NCI-H187 (cell line): Measurements from ENCODE around the gene USF3.

ENCODE experiments used
- DNase-seq, 2 experiments: peaks; one replicate each; lab custom pipeline; 2025; lab: John Stamatoyannopoulos, UW

Gene USF3, protein sequence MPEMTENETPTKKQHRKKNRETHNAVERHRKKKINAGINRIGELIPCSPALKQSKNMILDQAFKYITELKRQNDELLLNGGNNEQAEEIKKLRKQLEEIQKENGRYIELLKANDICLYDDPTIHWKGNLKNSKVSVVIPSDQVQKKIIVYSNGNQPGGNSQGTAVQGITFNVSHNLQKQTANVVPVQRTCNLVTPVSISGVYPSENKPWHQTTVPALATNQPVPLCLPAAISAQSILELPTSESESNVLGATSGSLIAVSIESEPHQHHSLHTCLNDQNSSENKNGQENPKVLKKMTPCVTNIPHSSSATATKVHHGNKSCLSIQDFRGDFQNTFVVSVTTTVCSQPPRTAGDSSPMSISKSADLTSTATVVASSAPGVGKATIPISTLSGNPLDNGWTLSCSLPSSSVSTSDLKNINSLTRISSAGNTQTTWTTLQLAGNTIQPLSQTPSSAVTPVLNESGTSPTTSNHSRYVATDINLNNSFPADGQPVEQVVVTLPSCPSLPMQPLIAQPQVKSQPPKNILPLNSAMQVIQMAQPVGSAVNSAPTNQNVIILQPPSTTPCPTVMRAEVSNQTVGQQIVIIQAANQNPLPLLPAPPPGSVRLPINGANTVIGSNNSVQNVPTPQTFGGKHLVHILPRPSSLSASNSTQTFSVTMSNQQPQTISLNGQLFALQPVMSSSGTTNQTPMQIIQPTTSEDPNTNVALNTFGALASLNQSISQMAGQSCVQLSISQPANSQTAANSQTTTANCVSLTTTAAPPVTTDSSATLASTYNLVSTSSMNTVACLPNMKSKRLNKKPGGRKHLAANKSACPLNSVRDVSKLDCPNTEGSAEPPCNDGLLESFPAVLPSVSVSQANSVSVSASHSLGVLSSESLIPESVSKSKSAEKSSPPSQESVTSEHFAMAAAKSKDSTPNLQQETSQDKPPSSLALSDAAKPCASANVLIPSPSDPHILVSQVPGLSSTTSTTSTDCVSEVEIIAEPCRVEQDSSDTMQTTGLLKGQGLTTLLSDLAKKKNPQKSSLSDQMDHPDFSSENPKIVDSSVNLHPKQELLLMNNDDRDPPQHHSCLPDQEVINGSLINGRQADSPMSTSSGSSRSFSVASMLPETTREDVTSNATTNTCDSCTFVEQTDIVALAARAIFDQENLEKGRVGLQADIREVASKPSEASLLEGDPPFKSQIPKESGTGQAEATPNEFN (N-terminal part only)

GRCh38 chr3:113695786-113696645, at the start of gene USF3:
USF3 (minus strand) TSS chr3:113696642; CDS start chr3:113674878, 21,764 bp downstream.
- DNase-seq = peak; percentile 48 to 52

DNA sequence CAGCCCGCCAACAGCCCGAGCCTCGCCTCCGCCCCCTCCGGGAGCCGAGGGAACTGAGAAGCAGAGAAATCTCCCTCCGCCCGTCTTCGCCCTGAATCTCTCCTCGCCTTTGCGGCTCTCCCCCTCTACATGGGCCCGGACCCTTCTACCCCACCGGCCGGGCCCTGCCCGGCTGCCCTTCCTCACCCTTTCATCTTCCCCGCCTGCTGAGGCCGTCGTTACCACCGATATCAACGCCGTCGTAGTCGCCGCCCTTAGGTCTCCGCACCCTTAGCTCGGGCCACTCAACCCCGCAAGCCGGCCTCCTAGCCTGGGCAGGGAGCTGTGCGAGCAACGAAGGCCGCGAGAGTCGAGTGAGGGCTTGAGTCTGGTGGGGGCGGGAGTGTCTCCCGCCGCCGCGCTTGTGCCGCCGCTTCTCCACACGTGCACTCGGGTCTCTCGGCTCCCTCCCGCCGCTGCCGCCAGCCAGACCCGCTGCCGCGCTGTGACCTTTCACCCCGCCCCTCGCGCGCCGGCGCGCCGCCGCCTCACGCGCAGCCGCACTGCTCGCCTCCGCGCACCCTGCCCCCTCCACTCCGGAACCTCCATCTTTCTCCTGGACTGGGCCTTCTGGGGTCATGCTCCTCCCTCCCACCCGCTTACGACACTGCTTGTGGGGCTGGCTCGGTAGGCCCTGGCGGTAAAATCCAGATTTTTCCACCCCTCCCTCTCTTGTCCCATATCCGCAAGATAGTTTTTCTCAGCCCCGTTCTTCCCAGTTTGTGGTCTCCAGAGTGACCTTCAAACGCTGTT, 49.5 kb upstream of the USF3 start, which contains the start of gene NAA50:
Gene NAA50 (minus strand): TSS at position 494 of the 792 bp plus-strand sequence. CDS start 300 bp downstream, at position 194.
- peak; percentile 49 to 76 for DNase-seq

DNA sequence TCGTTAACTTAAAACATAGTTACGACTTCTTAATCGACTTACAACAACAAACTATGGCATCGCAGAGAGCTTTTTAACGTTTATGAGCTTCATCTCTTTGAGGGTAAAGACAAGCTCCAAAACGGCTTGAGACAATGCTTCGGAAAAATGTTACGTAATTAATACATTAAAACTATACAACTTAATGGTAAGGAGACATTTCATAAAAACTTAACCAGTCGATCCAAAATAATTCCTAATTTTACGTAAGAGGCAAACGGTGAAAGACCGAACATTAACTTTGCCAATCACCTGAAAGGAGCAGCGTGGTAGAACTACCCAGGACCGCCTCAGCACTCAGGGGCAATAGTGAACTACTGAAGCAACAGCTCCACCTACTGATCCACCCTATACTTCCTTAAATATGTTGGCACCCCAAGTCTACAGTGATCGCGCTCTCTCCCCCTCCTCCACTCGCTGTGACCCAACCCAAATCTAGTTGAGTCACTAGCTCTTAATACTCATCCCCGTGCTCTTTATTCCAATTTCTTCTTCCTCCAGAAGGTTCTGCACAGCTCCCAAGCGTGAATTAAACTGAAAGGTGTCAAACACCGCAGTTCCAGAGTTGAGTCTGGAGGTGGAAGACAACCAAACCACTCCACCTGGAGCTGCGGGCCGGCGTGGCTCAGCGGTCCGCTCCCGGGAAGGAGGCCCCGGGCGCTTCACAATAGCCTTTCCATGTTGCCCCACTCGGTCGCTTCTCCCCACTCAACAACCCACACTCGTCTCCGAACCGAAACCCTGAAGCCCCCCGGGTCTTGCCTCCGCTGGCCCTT, 48.7 kb upstream of the USF3 start:
- peak; percentile 18 to 45 for DNase-seq

DNA sequence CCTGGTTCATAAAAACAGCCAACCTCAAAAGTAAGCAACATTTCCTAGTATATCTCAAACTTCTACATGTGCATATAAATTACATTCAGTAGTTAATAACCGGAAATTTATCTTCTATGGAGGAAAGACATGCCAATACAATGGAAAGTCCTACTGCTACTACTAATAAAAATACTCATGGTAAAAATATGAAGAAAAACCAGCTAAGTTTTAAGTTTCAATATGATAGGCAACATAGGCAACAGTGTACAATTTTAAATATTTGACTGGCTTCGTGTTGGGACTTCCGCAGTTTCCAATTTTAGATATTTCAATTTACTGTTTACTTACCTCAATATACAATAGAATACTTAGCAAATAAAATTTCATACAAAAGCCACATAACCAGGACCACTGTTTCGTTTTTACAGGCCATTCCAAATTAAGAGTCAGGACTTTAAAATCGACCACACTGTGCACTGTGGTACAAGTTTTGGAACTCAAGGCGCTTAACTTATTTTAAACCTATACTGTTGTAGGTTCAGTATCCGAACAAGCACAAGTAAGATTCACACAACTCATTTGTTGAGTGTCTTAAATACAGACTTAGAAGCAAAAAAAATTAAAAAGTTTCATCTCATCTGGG, 46.7 kb upstream of the USF3 start:
- no peak for DNase-seq

GRCh38 chr3:113741620-113742019, 45.2 kb upstream of the USF3 start:
- DNase-seq = no peak

GRCh38 chr3:113741086-113741485, 44.6 kb upstream of the USF3 start:
- no peak for DNase-seq

DNA sequence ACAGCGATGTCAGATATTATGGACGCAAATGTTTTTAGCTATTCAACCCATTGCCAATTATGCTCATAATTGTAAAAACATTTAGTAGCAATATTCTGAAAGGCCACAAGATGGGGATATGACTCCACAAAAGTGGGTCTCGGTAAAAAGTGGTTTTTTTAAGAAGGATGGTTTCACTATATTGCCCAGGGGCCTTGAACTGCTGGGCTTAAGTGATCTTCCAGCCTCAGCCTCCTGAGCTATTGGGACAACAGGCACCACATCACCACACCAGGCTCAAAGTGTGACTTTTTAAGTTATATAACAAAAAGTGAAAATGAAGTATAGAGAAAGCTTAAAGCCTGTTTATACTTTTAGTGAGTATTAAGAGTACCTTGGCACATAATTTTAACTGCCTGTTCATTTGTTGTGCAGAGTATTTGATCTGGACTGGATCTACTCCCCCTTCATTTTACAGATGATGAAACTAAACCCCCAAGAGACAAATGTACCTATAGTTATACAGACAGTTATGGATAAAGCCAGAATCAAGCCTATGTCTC, 40.2 kb upstream of the USF3 start:
- DNase-seq = no peak

- no peak for DNase-seq
Measured at GRCh38 chr3:113731694-113732093, 35.3 kb upstream of the USF3 start.

DNA sequence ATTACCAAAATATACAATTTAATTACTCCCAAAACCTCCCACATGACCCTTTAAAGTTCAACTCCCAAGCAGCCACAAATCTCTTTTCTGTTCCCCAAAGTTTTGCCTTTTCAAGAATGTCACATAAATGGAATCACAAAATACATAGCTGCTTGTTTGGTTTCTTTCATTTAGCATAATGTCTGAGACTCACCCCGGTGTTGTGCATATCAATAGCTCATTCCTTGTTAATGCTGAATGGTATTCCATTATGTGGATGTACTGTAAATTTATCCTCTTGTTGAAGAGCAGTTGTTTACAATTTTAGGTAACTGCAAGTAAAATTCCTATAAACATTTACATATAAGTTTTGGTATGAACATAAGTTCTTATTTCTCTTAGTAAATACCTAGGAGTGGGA, 34.1 kb upstream of the USF3 start:
- no peak for DNase-seq

DNA sequence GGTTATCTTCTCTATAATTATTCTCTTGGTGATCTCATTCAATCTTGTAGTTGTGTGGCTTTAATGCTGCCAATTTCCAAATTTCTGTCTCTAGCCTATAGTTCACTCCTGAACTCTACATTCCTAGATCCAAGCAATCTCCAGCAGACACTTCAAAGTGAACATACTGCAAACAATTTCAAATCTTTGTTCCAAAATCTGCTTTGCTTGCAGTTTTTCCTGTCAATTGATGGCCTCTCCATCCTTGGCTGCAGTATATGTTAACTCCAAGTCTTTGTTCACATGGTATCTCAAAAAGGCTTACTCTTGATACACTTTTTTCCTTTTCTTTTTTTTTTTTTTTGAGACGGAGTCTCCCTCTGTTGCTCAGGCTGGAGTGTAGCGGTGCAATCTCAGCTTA, 32.2 kb upstream of the USF3 start:
- no peak for DNase-seq

DNA sequence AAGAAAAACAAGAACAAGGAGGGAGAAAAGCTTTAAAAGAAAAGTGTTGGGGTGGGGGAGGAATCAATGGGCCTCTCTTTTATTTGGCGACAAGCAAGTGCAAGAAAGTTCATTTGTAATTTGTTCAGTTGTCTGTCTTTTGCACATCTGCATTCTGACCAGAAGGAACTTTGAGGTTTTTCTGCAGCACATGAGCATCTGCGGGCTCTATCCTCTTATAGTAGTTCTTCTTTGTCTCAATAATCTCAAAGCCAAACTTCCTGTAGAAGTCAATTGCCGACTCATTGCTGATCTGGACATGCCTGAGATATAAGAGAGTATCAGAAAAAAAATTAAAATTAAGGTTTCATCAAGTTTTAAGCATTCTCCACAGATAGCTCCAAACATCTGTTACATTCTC, 25.2 kb upstream of the USF3 start:
- DNase-seq = no peak

GRCh38 chr3:113719758-113720157, 23.3 kb upstream of the USF3 start:
- no peak for DNase-seq

DNA sequence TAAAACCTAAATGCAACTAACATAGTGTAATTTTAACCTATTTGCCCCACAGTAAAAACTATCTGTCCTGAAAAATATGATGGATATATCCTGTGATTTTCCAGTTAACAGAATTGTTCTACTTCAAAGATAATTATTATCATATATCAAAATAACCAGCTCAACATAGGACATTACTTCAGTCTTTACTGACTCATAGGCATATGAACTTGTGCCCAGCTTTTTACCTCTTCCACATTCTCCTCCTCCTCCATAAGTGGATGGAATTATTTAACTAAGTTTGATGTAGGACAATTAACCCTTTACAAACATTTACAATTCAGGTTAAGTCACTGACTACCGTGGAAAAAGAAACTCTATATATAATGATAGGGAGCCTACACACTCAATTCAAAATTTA, 22.9 kb upstream of the USF3 start:
- DNase-seq = no peak

- DNase-seq = no peak
Measured at GRCh38 chr3:113717818-113718217, 21.4 kb upstream of the USF3 start.

- no peak for DNase-seq
Measured at GRCh38 chr3:113717308-113717707, 20.9 kb upstream of the USF3 start.

GRCh38 chr3:113714702-113715101, 18.3 kb upstream of the USF3 start:
- no peak for DNase-seq

- DNase-seq = no peak
Measured at GRCh38 chr3:113712129-113712528, 15.7 kb upstream of the USF3 start.

GRCh38 chr3:113707835-113708234, 11.4 kb upstream of the USF3 start:
- DNase-seq = no peak

GRCh38 chr3:113698956-113699355, 2.5 kb upstream of the USF3 start:
- DNase-seq = no peak
